ENCODE results near the gene ARL2.

Gene ARL2

GRCh38 chr11:65013888-65014725 lies at the start of gene ARL2:
Gene ARL2, plus strand, starts transcription at chr11:65014160. Its CDS starts 48 bp downstream, at chr11:65014208.
- TF ChIP-seq, protein P1, sequence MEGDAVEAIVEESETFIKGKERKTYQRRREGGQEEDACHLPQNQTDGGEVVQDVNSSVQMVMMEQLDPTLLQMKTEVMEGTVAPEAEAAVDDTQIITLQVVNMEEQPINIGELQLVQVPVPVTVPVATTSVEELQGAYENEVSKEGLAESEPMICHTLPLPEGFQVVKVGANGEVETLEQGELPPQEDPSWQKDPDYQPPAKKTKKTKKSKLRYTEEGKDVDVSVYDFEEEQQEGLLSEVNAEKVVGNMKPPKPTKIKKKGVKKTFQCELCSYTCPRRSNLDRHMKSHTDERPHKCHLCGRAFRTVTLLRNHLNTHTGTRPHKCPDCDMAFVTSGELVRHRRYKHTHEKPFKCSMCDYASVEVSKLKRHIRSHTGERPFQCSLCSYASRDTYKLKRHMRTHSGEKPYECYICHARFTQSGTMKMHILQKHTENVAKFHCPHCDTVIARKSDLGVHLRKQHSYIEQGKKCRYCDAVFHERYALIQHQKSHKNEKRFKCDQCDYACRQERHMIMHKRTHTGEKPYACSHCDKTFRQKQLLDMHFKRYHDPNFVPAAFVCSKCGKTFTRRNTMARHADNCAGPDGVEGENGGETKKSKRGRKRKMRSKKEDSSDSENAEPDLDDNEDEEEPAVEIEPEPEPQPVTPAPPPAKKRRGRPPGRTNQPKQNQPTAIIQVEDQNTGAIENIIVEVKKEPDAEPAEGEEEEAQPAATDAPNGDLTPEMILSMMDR (IDR thresholded peaks at IDR 0.05) = peak; percentile 88

GRCh38 chr11:64967375-64967774 lies 46.6 kb upstream of the ARL2 start:
- TF ChIP-seq, protein P1 (IDR thresholded peaks at IDR 0.05) = no peak

DNA sequence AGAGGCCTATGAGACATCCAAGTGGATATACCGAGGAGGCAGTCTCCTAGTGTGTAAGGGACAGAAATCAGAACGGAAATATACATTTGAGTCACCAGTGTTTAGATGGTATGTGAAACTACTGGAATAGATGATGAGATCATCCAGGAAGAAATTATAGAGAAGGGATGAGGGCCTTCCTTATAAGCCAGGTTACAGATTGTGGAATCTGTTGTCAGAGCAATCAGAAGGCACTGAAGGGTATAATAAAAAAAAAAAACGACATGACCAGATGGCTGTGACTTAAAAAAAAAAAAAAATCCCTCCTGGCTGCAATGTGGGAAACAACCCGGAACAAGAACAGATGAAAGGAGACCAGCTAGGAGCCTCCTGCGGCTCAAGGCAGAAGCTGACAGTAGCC lies 44.8 kb upstream of the ARL2 start:
- TF ChIP-seq, protein P1 (IDR thresholded peaks at IDR 0.05) = no peak

DNA sequence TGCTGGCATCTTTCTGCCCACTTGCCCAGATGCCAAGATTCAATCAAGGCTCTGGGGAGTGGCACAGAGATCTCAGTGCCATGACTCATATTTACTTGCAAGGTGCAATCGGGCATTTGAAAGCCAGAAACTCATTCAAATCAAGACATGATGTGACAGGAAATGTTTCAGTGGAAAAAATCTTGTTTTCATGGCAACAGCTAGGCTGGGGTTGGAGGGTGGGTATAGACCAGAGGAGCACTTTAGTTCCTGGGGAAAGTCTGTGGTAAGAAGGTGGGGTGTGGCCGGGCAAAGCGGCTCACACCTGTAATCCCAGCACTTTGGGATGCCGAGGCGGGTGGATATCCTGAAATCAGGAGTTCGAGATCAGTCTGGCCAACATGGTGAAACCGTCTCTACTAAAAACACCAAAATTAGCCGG lies 43.2 kb upstream of the ARL2 start:
- TF ChIP-seq, protein P1 (IDR thresholded peaks at IDR 0.05) = no peak

DNA sequence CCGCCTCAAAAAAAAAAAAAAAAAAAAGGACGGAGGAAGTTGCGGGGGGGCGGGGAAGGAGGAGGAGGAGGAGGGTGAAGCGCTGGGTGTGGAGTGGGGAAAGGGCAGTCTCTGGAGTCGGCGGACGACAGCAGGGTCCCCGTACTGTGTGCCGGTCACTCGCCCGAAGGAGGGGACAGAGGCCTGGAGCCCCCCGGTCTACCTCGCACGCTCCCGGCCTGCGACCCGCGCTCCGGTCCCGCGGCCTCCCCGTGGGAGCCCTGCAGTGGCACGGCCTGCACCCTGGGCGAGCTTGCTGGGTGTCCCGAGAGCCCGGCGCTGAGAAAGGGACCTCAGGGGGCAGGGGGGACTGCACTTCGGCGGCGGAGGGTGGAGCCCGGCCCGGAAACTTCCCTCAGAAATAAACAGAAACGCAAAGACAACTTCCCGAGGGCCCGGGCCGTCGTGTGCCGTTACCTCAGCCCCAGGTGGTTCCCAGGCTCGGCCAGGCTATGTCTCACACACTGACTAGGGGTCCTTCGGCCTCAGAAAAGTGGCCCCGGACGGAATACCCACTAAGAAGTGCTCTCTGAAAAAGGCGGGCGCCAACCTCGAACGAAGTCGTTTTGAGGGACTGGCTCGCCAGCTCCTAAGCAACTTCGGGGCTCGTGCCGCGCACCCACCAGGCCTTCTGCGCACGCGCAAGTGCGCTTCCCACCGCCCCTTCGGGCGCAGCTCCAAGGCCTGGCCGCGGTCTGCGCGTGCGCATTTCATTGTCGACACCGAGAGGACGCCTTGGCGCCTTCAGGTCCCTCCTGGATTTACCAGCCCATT lies 42.3 kb upstream of the ARL2 start, which contains the start of gene MAJIN:
Gene MAJIN (minus strand): TSS at position 688 of the 813 bp plus-strand sequence. CDS start 12,703 bp downstream, outside the sequence.
- TF ChIP-seq, protein P1 (IDR thresholded peaks at IDR 0.05) = no peak

- TF ChIP-seq, protein P1 (IDR thresholded peaks at IDR 0.05) = no peak
Measured at GRCh38 chr11:64974124-64974523, 39.8 kb upstream of the ARL2 start.

GRCh38 chr11:64976651-64977050 lies 37.3 kb upstream of the ARL2 start:
- TF ChIP-seq, protein P1 (IDR thresholded peaks at IDR 0.05) = no peak
